ENCODE measurements around the gene GSDMA.

- TF ChIP-seq POLR2A (IDR thresholded peaks at IDR 0.05), result no peak
- TF ChIP-seq CTCF (IDR thresholded peaks at IDR 0.05), result no peak
Observed at GRCh38 chr17:39926588-39927100, 36.2 kb upstream of the GSDMA start.

Data from ovary (tissue), 3 donors.